Measurements from ENCODE around the gene VASP.

DNA sequence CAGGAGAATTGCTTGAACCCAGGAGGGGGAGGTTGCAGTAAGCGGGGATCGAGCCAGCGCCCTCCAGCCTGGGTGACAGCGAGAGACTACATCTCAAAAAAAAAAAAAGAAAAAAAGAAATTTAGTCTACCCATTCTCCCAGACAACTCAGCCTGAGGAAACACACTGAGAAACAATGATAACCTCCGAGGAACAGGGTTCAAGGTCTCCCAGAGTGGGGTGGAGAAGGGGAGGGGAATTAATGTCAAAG lies 1.4 kb upstream of the VASP start:
- TF ChIP-seq, protein P1, sequence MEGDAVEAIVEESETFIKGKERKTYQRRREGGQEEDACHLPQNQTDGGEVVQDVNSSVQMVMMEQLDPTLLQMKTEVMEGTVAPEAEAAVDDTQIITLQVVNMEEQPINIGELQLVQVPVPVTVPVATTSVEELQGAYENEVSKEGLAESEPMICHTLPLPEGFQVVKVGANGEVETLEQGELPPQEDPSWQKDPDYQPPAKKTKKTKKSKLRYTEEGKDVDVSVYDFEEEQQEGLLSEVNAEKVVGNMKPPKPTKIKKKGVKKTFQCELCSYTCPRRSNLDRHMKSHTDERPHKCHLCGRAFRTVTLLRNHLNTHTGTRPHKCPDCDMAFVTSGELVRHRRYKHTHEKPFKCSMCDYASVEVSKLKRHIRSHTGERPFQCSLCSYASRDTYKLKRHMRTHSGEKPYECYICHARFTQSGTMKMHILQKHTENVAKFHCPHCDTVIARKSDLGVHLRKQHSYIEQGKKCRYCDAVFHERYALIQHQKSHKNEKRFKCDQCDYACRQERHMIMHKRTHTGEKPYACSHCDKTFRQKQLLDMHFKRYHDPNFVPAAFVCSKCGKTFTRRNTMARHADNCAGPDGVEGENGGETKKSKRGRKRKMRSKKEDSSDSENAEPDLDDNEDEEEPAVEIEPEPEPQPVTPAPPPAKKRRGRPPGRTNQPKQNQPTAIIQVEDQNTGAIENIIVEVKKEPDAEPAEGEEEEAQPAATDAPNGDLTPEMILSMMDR (conservative IDR thresholded peaks at IDR 0.05 in 1 of 2, IDR thresholded peaks at IDR 0.05 in 1 of 2; ENCODE audit: low read depth in 1 of 2, low read length in 2 of 2) = no peak
- no peak for TF ChIP-seq EZH2 (IDR thresholded peaks at IDR 0.05; ENCODE audit: low read length, missing control alignments)

Data from fibroblast of lung (primary cell).